HEK293T (cell line): ENCODE data around the gene NKX3-2.

Experiments used
- CTCF ChIA-PET: fragments of 350-600 bp; formaldehyde crosslinking; extraction: SDS; loops from one replicate; lab custom pipeline; 2021; ENCODE audit warnings: antibody characterized with exemption, inconsistent platforms; lab: Yijun Ruan, JAX
- POLR2A ChIA-PET: fragments of 350-600 bp; formaldehyde crosslinking; extraction: SDS; loops from one replicate; lab custom pipeline; 2020; ENCODE audit warnings: antibody characterized with exemption, inconsistent platforms; lab: Yijun Ruan, JAX
- DNase-seq: peaks from one replicate; pipeline ENCODE4 v3.0.0; 2012; ENCODE audit warnings: mixed read lengths; ENCODE audit errors: extremely low spot score
- ARNT ChIP-seq: fragments of 450-650 bp; IDR thresholded peaks from 2 replicates; pipeline ENCODE4 v1.6.1; 2017; ENCODE audit warnings: mild to moderate bottlenecking
- BHLHE40 ChIP-seq: fragments of 450-650 bp; IDR thresholded peaks from 2 replicates; pipeline ENCODE4 v1.6.1; 2016; ENCODE audit warnings: mild to moderate bottlenecking, moderate library complexity, borderline replicate concordance
- CTBP1 ChIP-seq: fragments of 450-650 bp; IDR thresholded peaks from 2 replicates; pipeline ENCODE4 v1.6.1; 2016; ENCODE audit warnings: borderline replicate concordance
- ELF4 ChIP-seq: fragments of 450-650 bp; IDR thresholded peaks from 2 replicates; pipeline ENCODE4 v1.6.1; 2017; ENCODE audit warnings: antibody characterized with exemption
- FOXA1 ChIP-seq: fragments of 450-650 bp; IDR thresholded peaks from 2 replicates; pipeline ENCODE4 v1.6.1; 2016; ENCODE audit warnings: mild to moderate bottlenecking
- FOXK2 ChIP-seq: fragments of 450-650 bp; IDR thresholded peaks from 2 replicates; pipeline ENCODE4 v1.6.1; 2016; ENCODE audit warnings: mild to moderate bottlenecking
- FOXM1 ChIP-seq: fragments of 450-650 bp; IDR thresholded peaks from 2 replicates; pipeline ENCODE4 v1.6.1; 2017; ENCODE audit warnings: mild to moderate bottlenecking, borderline replicate concordance
- HDGF ChIP-seq: fragments of 450-650 bp; IDR thresholded peaks from 2 replicates; pipeline ENCODE4 v1.6.1; 2017; ENCODE audit warnings: antibody characterized with exemption, borderline replicate concordance
- L3MBTL2 ChIP-seq: fragments of 450-650 bp; conservative IDR thresholded peaks from 2 replicates; pipeline ENCODE4 v1.6.1; 2016; ENCODE audit warnings: mild to moderate bottlenecking
- LEF1 ChIP-seq: fragments of 450-650 bp; IDR thresholded peaks from 2 replicates; pipeline ENCODE4 v1.6.1; 2017; ENCODE audit warnings: mild to moderate bottlenecking, borderline replicate concordance
- NFRKB ChIP-seq: fragments of 450-650 bp; IDR thresholded peaks from 2 replicates; pipeline ENCODE4 v1.6.1; 2016; ENCODE audit warnings: mild to moderate bottlenecking, moderate library complexity
- PKNOX1 ChIP-seq: fragments of 450-650 bp; IDR thresholded peaks from 2 replicates; pipeline ENCODE4 v1.6.1; 2016
- SP1 ChIP-seq: fragments of 450-650 bp; IDR thresholded peaks from 2 replicates; pipeline ENCODE4 v1.6.1; 2017
- SUZ12 ChIP-seq: fragments of 450-650 bp; IDR thresholded peaks from 2 replicates; pipeline ENCODE4 v1.6.1; 2016; ENCODE audit warnings: mild to moderate bottlenecking
- TARDBP ChIP-seq: fragments of 450-650 bp; IDR thresholded peaks from 2 replicates; pipeline ENCODE4 v1.6.1; 2016
- ZNF384 ChIP-seq: fragments of 450-650 bp; IDR thresholded peaks from 2 replicates; pipeline ENCODE4 v1.6.1; 2016

The NKX3-2 gene

GRCh38 chr4:13525606-13526281 lies 18.6 kb downstream of the NKX3-2 start:
- ChIA-PET POLR2A (no interaction called here), CTCF (no interaction called here)
- DNase-seq: no peak
- TF ChIP-seq L3MBTL2: no peak
- no peak for TF ChIP-seq SP1
- TF ChIP-seq LEF1: no peak
- no peak for TF ChIP-seq FOXA1
- no peak for TF ChIP-seq ZNF384
- TF ChIP-seq FOXM1: no peak
- TF ChIP-seq SUZ12: no peak
- TF ChIP-seq TARDBP: no peak
- no peak for TF ChIP-seq BHLHE40
- TF ChIP-seq PKNOX1: no peak

GRCh38 chr4:13524504-13525243 lies 19.6 kb downstream of the NKX3-2 start:
- ChIA-PET CTCF (no interaction called here), POLR2A (no interaction called here)
- no peak for DNase-seq
- TF ChIP-seq ZNF384: no peak
- no peak for TF ChIP-seq ARNT
- TF ChIP-seq FOXM1: no peak
- TF ChIP-seq L3MBTL2: no peak
- no peak for TF ChIP-seq BHLHE40
- no peak for TF ChIP-seq ELF4
- no peak for TF ChIP-seq SUZ12
- no peak for TF ChIP-seq SP1
- TF ChIP-seq CTBP1: no peak
- no peak for TF ChIP-seq HDGF
- TF ChIP-seq FOXA1: no peak

- ChIA-PET POLR2A (no interaction called here), CTCF (no interaction called here)
- TF ChIP-seq ZNF384 (no peak), SUZ12 (no peak), NFRKB (no peak), SP1 (no peak), PKNOX1 (no peak)
- no peak for DNase-seq
These were observed 20.5 kb downstream of the NKX3-2 start for GRCh38 chr4:13523591-13524503.

- TF ChIP-seq BHLHE40: no peak
- no peak for TF ChIP-seq SP1
- no peak for TF ChIP-seq NFRKB
- no peak for TF ChIP-seq FOXM1
- TF ChIP-seq FOXA1: no peak
- TF ChIP-seq ARNT: no peak
- no peak for TF ChIP-seq FOXK2
- TF ChIP-seq HDGF: no peak
- no peak for TF ChIP-seq PKNOX1
- TF ChIP-seq LEF1: no peak
- no peak for TF ChIP-seq SUZ12
- no peak for TF ChIP-seq ELF4
- no peak for TF ChIP-seq ZNF384
- no peak for TF ChIP-seq CTBP1
- TF ChIP-seq L3MBTL2: no peak
- TF ChIP-seq TARDBP: no peak
- POLR2A ChIA-PET: no interaction called here
- no peak for DNase-seq
- CTCF ChIA-PET: interaction anchor here (1.6 kb wide), 1 partner anchor 11 kb away, joined by 3 read pairs; no protein-coding TSS in a partner anchor
These were observed 21.2 kb downstream of the NKX3-2 start for GRCh38 chr4:13523105-13523477.

- no peak for TF ChIP-seq ELF4
- no peak for TF ChIP-seq FOXM1
- DNase-seq: no peak
- POLR2A ChIA-PET: no interaction called here
- CTCF ChIA-PET: interaction anchor here (1.6 kb wide), 1 partner anchor 11 kb away, joined by 3 read pairs; no protein-coding TSS in a partner anchor
These were observed 21.8 kb downstream of the NKX3-2 start for GRCh38 chr4:13522282-13523104.
